Esophagus muscularis mucosa (tissue), 3 donors: ENCODE data around the gene LTF.

Source experiments
- EP300 ChIP-seq: sonication (generic); formaldehyde crosslinking; IDR thresholded peaks from one replicate; pipeline ENCODE4 v1.6.1; 2017; ENCODE audit warnings: antibody characterized with exemption
- TF ChIP-seq, protein P1 (sequence below), 3 experiments: fragments of 200-600 bp in 2 of 3; fragments of 450-650 bp in 1 of 3; sonication (generic) in 2 of 3; IDR thresholded peaks; one replicate each; pipeline ENCODE4 v1.5.1; 2017 to 2019; ENCODE audit warnings: antibody characterized with exemption in 3 of 3, mild to moderate bottlenecking in 2 of 3, moderate library complexity in 1 of 3

DNA sequence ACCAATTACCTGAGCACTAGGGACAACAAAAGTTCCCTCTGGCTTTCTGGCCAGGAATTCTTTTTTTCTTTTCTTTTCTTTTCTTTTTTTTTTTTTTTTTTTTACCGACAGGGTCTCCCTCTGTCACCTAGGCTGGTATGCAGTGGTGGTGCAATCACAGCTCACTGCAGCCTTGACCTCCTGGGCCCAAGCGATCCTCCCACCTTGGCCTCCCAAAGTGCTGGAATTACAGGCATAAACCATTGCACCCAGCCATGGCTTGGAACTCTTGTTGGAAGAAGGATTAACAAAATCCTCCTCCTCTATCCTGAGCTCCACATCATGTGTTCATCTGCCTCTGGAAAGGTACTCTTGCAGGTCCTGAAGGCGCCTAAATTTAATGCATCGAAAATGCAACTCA, 2.9 kb upstream of the LTF start:
- TF ChIP-seq, protein P1, sequence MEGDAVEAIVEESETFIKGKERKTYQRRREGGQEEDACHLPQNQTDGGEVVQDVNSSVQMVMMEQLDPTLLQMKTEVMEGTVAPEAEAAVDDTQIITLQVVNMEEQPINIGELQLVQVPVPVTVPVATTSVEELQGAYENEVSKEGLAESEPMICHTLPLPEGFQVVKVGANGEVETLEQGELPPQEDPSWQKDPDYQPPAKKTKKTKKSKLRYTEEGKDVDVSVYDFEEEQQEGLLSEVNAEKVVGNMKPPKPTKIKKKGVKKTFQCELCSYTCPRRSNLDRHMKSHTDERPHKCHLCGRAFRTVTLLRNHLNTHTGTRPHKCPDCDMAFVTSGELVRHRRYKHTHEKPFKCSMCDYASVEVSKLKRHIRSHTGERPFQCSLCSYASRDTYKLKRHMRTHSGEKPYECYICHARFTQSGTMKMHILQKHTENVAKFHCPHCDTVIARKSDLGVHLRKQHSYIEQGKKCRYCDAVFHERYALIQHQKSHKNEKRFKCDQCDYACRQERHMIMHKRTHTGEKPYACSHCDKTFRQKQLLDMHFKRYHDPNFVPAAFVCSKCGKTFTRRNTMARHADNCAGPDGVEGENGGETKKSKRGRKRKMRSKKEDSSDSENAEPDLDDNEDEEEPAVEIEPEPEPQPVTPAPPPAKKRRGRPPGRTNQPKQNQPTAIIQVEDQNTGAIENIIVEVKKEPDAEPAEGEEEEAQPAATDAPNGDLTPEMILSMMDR (IDR thresholded peaks at IDR 0.05) = no peak
- TF ChIP-seq EP300 = no peak
